ENCODE measurements around the gene TMEM260.
A peak's percentile ranks its signal among the peaks of the same experiment; 100 is the strongest.

Gene TMEM260

GRCh38 chr14:56579345-56580220 lies at the start of gene TMEM260:
TMEM260 (plus strand) TSS chr14:56579798; CDS start chr14:56579915, 117 bp downstream.
- TF ChIP-seq Cebpa-rat (IDR thresholded peaks at IDR 0.05): no peak
- peaks cover 18% of the 10 kb centered on the region for H3K4me1 ChIP-seq
- peak within 1 kb of the TSS; percentile 85 for H3K4me2 ChIP-seq
- H3K9me3 ChIP-seq: no peaks in the 10 kb centered on the region
- H3K27me3 ChIP-seq: no peaks in the 10 kb centered on the region
- H3K4me3 ChIP-seq: peak within 1 kb of the TSS; percentile 98
- H3K36me3 ChIP-seq: no peaks in the 10 kb centered on the region
- H3K27ac ChIP-seq: peak within 1 kb of the TSS; percentile 99
- peaks cover 47% of the 10 kb centered on the region for H4K20me1 ChIP-seq
- H3K9ac ChIP-seq: peak within 1 kb of the TSS; percentile 98

- H4K20me1 ChIP-seq: no peaks in the 10 kb centered on the region
- H3K4me1 ChIP-seq: no peaks in the 10 kb centered on the region
- no peaks in the 10 kb centered on the region for H3K36me3 ChIP-seq
- H3K4me2 ChIP-seq: no peak overlapping the region
- no peak overlapping the region for H3K9ac ChIP-seq
- H3K27ac ChIP-seq: no peak overlapping the region
- no peak for TF ChIP-seq Cebpa-rat (IDR thresholded peaks at IDR 0.05)
- H3K4me3 ChIP-seq: no peak overlapping the region
- no peaks in the 10 kb centered on the region for H3K9me3 ChIP-seq
- no peaks in the 10 kb centered on the region for H3K27me3 ChIP-seq
Observed at GRCh38 chr14:56532546-56532945, 47.1 kb upstream of the TMEM260 start.

DNA sequence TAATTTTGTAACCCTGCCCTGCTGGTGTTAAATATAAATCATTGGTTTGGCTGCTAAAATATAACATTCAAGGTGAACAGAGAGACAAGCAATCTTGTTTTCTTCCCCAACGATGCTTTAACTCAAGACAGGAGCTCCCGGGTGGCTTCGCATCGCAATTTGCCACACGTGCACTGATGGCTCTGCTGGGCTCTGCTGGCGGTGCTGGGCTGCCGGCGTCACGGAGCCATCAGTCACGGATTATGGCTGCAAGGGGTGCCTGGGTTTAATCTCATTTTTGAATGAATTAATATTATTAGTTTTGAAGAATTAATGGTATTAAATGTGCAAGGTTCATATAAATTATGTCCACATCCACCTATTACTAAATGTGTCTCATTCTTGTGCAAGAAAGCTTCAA lies 44.9 kb upstream of the TMEM260 start:
- no peak overlapping the region for H3K4me3 ChIP-seq
- H3K27me3 ChIP-seq: no peaks in the 10 kb centered on the region
- no peaks in the 10 kb centered on the region for H3K36me3 ChIP-seq
- H3K4me1 ChIP-seq: no peaks in the 10 kb centered on the region
- H3K9ac ChIP-seq: no peak overlapping the region
- no peak overlapping the region for H3K4me2 ChIP-seq
- H3K9me3 ChIP-seq: peaks cover 4% of the 10 kb centered on the region; the same call in 1 of the 2 replicates
- no peak for TF ChIP-seq Cebpa-rat (IDR thresholded peaks at IDR 0.05)
- H3K27ac ChIP-seq: no peak overlapping the region
- H4K20me1 ChIP-seq: no peaks in the 10 kb centered on the region

GRCh38 chr14:56539862-56540261 lies 39.7 kb upstream of the TMEM260 start:
- H3K9ac ChIP-seq: no peak overlapping the region
- H3K27ac ChIP-seq: no peak overlapping the region
- no peak overlapping the region for H3K4me2 ChIP-seq
- no peaks in the 10 kb centered on the region for H4K20me1 ChIP-seq
- H3K4me1 ChIP-seq: no peaks in the 10 kb centered on the region
- no peaks in the 10 kb centered on the region for H3K36me3 ChIP-seq
- no peak overlapping the region for H3K4me3 ChIP-seq
- H3K27me3 ChIP-seq: no peaks in the 10 kb centered on the region
- no peak for TF ChIP-seq Cebpa-rat (IDR thresholded peaks at IDR 0.05)
- peaks cover 10% of the 10 kb centered on the region; the same call in 1 of the 2 replicates for H3K9me3 ChIP-seq

GRCh38 chr14:56543436-56543835 lies 36.2 kb upstream of the TMEM260 start:
- no peak overlapping the region for H3K27ac ChIP-seq
- no peak overlapping the region for H3K9ac ChIP-seq
- no peaks in the 10 kb centered on the region for H3K27me3 ChIP-seq
- no peak overlapping the region for H3K4me3 ChIP-seq
- peaks cover 10% of the 10 kb centered on the region; the same call in 1 of the 2 replicates for H3K9me3 ChIP-seq
- H3K4me2 ChIP-seq: no peak overlapping the region
- no peak for TF ChIP-seq Cebpa-rat (IDR thresholded peaks at IDR 0.05)
- H3K36me3 ChIP-seq: no peaks in the 10 kb centered on the region
- H4K20me1 ChIP-seq: no peaks in the 10 kb centered on the region
- no peaks in the 10 kb centered on the region for H3K4me1 ChIP-seq

GRCh38 chr14:56549721-56550120 lies 29.9 kb upstream of the TMEM260 start:
- TF ChIP-seq Cebpa-rat (IDR thresholded peaks at IDR 0.05): no peak
- Histone ChIP-seq H4K20me1 (no peaks in the 10 kb centered on the region), H3K4me3 (no peak overlapping the region), H3K4me2 (no peak overlapping the region), H3K27me3 (no peaks in the 10 kb centered on the region), H3K27ac (no peak overlapping the region), H3K36me3 (no peaks in the 10 kb centered on the region), H3K9ac (no peak overlapping the region), H3K4me1 (no peaks in the 10 kb centered on the region), H3K9me3 (no peaks in the 10 kb centered on the region)

- Histone ChIP-seq H3K9me3 (no peaks in the 10 kb centered on the region), H3K27ac (no peak overlapping the region), H4K20me1 (no peaks in the 10 kb centered on the region)
Observed at GRCh38 chr14:56552615-56553014, 27.0 kb upstream of the TMEM260 start.

DNA sequence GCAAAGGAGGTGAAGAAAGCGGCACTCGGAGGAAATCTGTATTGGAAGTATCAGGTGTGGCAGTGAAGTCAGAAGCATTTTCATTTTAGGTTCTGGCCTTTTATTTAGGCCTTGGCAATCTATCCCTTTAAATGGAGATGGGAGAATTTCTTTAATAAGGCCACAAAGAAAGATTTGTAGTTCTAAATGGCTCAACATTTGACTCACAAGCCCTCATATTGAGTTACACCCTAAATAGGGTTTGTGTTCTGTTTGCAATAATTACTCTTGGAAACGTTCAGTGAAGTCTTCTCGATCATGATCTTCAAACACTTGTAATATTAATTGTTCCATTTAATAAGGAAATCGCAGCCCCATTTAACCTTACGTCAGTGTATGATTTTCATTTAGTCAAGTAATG lies 25.3 kb upstream of the TMEM260 start:
- no peaks in the 10 kb centered on the region for H3K27me3 ChIP-seq
- no peak overlapping the region for H3K4me2 ChIP-seq
- no peak for TF ChIP-seq Cebpa-rat (IDR thresholded peaks at IDR 0.05)
- H3K36me3 ChIP-seq: no peaks in the 10 kb centered on the region
- H4K20me1 ChIP-seq: no peaks in the 10 kb centered on the region
- no peaks in the 10 kb centered on the region for H3K9me3 ChIP-seq
- H3K4me3 ChIP-seq: no peak overlapping the region
- H3K9ac ChIP-seq: no peak overlapping the region
- H3K27ac ChIP-seq: no peak overlapping the region
- H3K4me1 ChIP-seq: no peaks in the 10 kb centered on the region

More at GRCh38 chr14:56552615-56553014, 27.0 kb upstream of the TMEM260 start:
- Histone ChIP-seq H3K9ac (no peak overlapping the region), H3K4me2 (no peak overlapping the region), H3K27me3 (no peaks in the 10 kb centered on the region), H3K4me1 (no peaks in the 10 kb centered on the region), H3K36me3 (no peaks in the 10 kb centered on the region), H3K4me3 (no peak overlapping the region)
- no peak for TF ChIP-seq Cebpa-rat (IDR thresholded peaks at IDR 0.05)

GRCh38 chr14:56555921-56556570 lies 23.6 kb upstream of the TMEM260 start:
- no peaks in the 10 kb centered on the region for H4K20me1 ChIP-seq
- H3K9ac ChIP-seq: no peak overlapping the region
- no peak for TF ChIP-seq Cebpa-rat (IDR thresholded peaks at IDR 0.05)
- no peaks in the 10 kb centered on the region for H3K4me1 ChIP-seq
- H3K36me3 ChIP-seq: no peaks in the 10 kb centered on the region
- H3K27ac ChIP-seq: no peak overlapping the region
- no peak overlapping the region for H3K4me3 ChIP-seq
- H3K4me2 ChIP-seq: no peak overlapping the region
- no peaks in the 10 kb centered on the region for H3K27me3 ChIP-seq
- no peaks in the 10 kb centered on the region for H3K9me3 ChIP-seq

DNA sequence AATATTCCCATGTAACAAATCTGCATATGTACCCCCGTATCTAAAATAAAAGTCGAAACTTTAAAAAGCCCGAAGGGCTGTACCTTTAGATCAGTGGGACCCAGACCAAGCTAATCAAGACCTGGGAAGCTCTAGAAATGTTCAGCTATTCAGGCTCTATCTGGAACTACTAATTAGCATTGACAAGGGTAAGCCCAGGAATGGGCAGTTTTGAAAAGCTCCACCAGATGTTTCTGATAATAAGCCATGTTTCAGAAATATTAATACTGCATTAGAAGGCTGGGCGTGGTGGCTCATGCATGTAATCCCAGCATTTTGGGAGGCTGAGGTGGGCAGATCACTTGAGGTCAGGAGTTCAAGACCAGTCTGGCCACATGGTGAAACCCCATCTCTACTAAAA lies 20.4 kb upstream of the TMEM260 start:
- H3K4me1 ChIP-seq: no peaks in the 10 kb centered on the region
- H3K4me3 ChIP-seq: no peak overlapping the region
- peaks cover 8% of the 10 kb centered on the region for H3K9me3 ChIP-seq
- no peaks in the 10 kb centered on the region for H4K20me1 ChIP-seq
- no peak overlapping the region for H3K27ac ChIP-seq
- no peaks in the 10 kb centered on the region for H3K27me3 ChIP-seq
- no peaks in the 10 kb centered on the region for H3K36me3 ChIP-seq
- no peak for TF ChIP-seq Cebpa-rat (IDR thresholded peaks at IDR 0.05)
- no peak overlapping the region for H3K4me2 ChIP-seq
- H3K9ac ChIP-seq: no peak overlapping the region
